Testis (tissue), 2 donors: Measurements from ENCODE around the gene PRKN.

ENCODE experiments used
- POLR2A ChIP-seq: fragments of 450-650 bp; IDR thresholded peaks from one replicate; pipeline ENCODE4 v1.6.1; 2017; ENCODE audit warnings: antibody characterized with exemption, mild to moderate bottlenecking, moderate library complexity
- TF ChIP-seq, protein P1 (sequence below), 3 experiments: fragments of 450-650 bp in 2 of 3; fragments of 200-600 bp in 1 of 3; sonication (generic) in 1 of 3; IDR thresholded peaks; one replicate each; pipeline ENCODE4 v1.5.1; 2016 to 2019; ENCODE audit warnings: antibody characterized with exemption in 3 of 3, mild to moderate bottlenecking in 2 of 3, moderate library complexity in 1 of 3

DNA sequence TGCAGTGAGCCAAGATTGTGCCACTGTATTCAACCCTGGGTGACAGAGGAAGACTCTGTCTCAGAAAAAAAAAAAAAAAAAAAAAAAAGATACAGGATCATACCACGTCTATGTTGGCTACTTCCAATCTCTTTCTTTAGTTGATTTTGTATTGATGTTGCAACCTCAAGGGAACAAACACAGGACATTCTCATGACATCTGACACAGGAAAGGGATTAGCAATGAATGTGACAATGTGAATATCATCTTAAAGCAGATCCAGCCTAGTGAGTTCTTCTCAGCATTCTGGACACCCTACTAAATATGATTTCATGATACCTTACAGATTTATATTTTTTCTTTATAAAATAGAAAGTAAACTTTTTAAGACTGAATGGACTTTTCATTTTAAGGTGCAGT lies 580.3 kb downstream of the PRKN start:
- no peak for TF ChIP-seq POLR2A
- TF ChIP-seq, protein P1, sequence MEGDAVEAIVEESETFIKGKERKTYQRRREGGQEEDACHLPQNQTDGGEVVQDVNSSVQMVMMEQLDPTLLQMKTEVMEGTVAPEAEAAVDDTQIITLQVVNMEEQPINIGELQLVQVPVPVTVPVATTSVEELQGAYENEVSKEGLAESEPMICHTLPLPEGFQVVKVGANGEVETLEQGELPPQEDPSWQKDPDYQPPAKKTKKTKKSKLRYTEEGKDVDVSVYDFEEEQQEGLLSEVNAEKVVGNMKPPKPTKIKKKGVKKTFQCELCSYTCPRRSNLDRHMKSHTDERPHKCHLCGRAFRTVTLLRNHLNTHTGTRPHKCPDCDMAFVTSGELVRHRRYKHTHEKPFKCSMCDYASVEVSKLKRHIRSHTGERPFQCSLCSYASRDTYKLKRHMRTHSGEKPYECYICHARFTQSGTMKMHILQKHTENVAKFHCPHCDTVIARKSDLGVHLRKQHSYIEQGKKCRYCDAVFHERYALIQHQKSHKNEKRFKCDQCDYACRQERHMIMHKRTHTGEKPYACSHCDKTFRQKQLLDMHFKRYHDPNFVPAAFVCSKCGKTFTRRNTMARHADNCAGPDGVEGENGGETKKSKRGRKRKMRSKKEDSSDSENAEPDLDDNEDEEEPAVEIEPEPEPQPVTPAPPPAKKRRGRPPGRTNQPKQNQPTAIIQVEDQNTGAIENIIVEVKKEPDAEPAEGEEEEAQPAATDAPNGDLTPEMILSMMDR (IDR thresholded peaks at IDR 0.05), result no peak
